ENCODE results near the gene KLRK1.
"Not testable (repeated sequence)": the region's sequence is repeated elsewhere in the genome, so short reads cannot be mapped to it uniquely, and the experiment has no call there.

KLRK1 gene

GRCh38 chr12:10331642-10332239 lies 58.1 kb downstream of the KLRK1 start:
- no peak overlapping the region for H3K27ac Mint-ChIP-seq
- no peaks in the 10 kb centered on the region for H3K27me3 Mint-ChIP-seq (ENCODE audit: low read depth)
- no peaks in the 10 kb centered on the region for H3K36me3 Mint-ChIP-seq (ENCODE audit: low read depth)
- no peak overlapping the region for H3K4me3 Mint-ChIP-seq
- H3K4me1 Mint-ChIP-seq: no peaks in the 10 kb centered on the region
- TF ChIP-seq, protein P1, sequence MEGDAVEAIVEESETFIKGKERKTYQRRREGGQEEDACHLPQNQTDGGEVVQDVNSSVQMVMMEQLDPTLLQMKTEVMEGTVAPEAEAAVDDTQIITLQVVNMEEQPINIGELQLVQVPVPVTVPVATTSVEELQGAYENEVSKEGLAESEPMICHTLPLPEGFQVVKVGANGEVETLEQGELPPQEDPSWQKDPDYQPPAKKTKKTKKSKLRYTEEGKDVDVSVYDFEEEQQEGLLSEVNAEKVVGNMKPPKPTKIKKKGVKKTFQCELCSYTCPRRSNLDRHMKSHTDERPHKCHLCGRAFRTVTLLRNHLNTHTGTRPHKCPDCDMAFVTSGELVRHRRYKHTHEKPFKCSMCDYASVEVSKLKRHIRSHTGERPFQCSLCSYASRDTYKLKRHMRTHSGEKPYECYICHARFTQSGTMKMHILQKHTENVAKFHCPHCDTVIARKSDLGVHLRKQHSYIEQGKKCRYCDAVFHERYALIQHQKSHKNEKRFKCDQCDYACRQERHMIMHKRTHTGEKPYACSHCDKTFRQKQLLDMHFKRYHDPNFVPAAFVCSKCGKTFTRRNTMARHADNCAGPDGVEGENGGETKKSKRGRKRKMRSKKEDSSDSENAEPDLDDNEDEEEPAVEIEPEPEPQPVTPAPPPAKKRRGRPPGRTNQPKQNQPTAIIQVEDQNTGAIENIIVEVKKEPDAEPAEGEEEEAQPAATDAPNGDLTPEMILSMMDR (IDR thresholded peaks at IDR 0.05; ENCODE audit: unreplicated experiment in 3 of 3): peak; percentile 73 to 89 (median 83)
- H3K9me3 Mint-ChIP-seq: peaks cover 4% of the 10 kb centered on the region

- not testable (repeated sequence) for H3K27ac Mint-ChIP-seq
Observed at GRCh38 chr12:10328691-10329090, 61.1 kb downstream of the KLRK1 start.

More at GRCh38 chr12:10328691-10329090, 61.1 kb downstream of the KLRK1 start:
- not testable (repeated sequence) for H3K4me3 Mint-ChIP-seq; H3K36me3 Mint-ChIP-seq (ENCODE audit: low read depth); H3K4me1 Mint-ChIP-seq; H3K27me3 Mint-ChIP-seq (ENCODE audit: low read depth)
- H3K9me3 Mint-ChIP-seq: peaks cover 12% of the 10 kb centered on the region
